ENCODE data around the gene MUTYH.
"Not testable (repeated sequence)": the region's sequence is repeated elsewhere in the genome, so short reads cannot be mapped to it uniquely, and the experiment has no call there.

The MUTYH gene

GRCh38 chr1:45321444-45321843, 18.8 kb downstream of the MUTYH start:
- DNase-seq (ENCODE audit: low spot score): no peak

GRCh38 chr1:45319761-45320160, 20.5 kb downstream of the MUTYH start:
- DNase-seq (ENCODE audit: low spot score): no peak

- no peak for DNase-seq (ENCODE audit: low spot score)
These were observed 23.1 kb downstream of the MUTYH start for GRCh38 chr1:45317166-45317565.

- DNase-seq (ENCODE audit: low spot score): no peak
These were observed 26.0 kb downstream of the MUTYH start for GRCh38 chr1:45314266-45314665.

GRCh38 chr1:45306905-45307304, 33.3 kb downstream of the MUTYH start:
- no peak for DNase-seq (ENCODE audit: low spot score)

GRCh38 chr1:45306319-45306718, 33.9 kb downstream of the MUTYH start:
- no peak for DNase-seq (ENCODE audit: low spot score)

- no peak for DNase-seq (ENCODE audit: low spot score)
These were observed 35.0 kb downstream of the MUTYH start for GRCh38 chr1:45305231-45305630.

- DNase-seq (ENCODE audit: low spot score): no peak
These were observed 35.7 kb downstream of the MUTYH start for GRCh38 chr1:45304311-45305081.

GRCh38 chr1:45303520-45304310, 36.5 kb downstream of the MUTYH start:
- peak; percentile 98 for DNase-seq (ENCODE audit: low spot score)

GRCh38 chr1:45302505-45303150, 37.6 kb downstream of the MUTYH start:
- no peak for DNase-seq (ENCODE audit: low spot score)

GRCh38 chr1:45300669-45300997, 39.6 kb downstream of the MUTYH start:
- no peak for DNase-seq (ENCODE audit: low spot score)

- DNase-seq (ENCODE audit: low spot score): peak; percentile 88
These were observed 40.1 kb downstream of the MUTYH start for GRCh38 chr1:45299981-45300668.

GRCh38 chr1:45299296-45299695, 40.9 kb downstream of the MUTYH start:
- DNase-seq (ENCODE audit: low spot score): no peak

- DNase-seq (ENCODE audit: low spot score): peak; percentile 41
These were observed 42.4 kb downstream of the MUTYH start for GRCh38 chr1:45297666-45298356.

- DNase-seq (ENCODE audit: low spot score): no peak
These were observed 48.5 kb downstream of the MUTYH start for GRCh38 chr1:45291716-45292115.

GRCh38 chr1:45291002-45291401, 49.2 kb downstream of the MUTYH start:
- not testable (repeated sequence) for DNase-seq (ENCODE audit: low spot score)

- DNase-seq (ENCODE audit: low spot score): not testable (repeated sequence)
These were observed 53.7 kb downstream of the MUTYH start for GRCh38 chr1:45286521-45286920.

GRCh38 chr1:45284858-45285257, 55.4 kb downstream of the MUTYH start:
- DNase-seq (ENCODE audit: low spot score): not testable (repeated sequence)

GRCh38 chr1:45282351-45282750, 57.9 kb downstream of the MUTYH start:
- no peak for DNase-seq (ENCODE audit: low spot score)

Measured in Ammon's horn (tissue), 1 donor.